CD4-positive, alpha-beta T cell (primary cell): ENCODE measurements around the gene HSFX4. TPM values are rescaled to one million over a fixed set of nuclear protein-coding genes. Genes with fewer than 3 reads are reported as not detected.

Experiments used
- ATAC-seq: fragments of 200-7000 bp; cut with Tn5 transposase; one replicate; pipeline ENCODE4 v1.10.0; 2022; ENCODE audit warnings: mild to moderate bottlenecking; ENCODE audit not compliant: poor library complexity
- CTCF ChIA-PET: fragments of 350-600 bp; sonication (Branson Sonifier 250); formaldehyde crosslinking; loops from one replicate; lab custom pipeline; 2021; ENCODE audit warnings: antibody characterized with exemption, inconsistent platforms; lab: Charles Lee
- POLR2A ChIA-PET: fragments of 350-600 bp; sonication (Branson Sonifier 250); formaldehyde crosslinking; loops from one replicate; lab custom pipeline; 2021; ENCODE audit warnings: antibody characterized with exemption, inconsistent platforms; lab: Charles Lee
- DNase-seq, 14 experiments: peaks; one replicate each; pipeline ENCODE4 v3.0.0-alpha.2; 2013 to 2020; ENCODE audit warnings: mixed read lengths in 2 of 14
- H3K27ac ChIP-seq, 2 donors: one replicate each; pipeline versions ENCODE4 v1.5.1 to v1.7.0; 2013; ENCODE audit warnings: low read length in 2 of 2, low read depth in 1 of 2, mild to moderate bottlenecking in 1 of 2
- H3K27me3 ChIP-seq, 2 experiments: 1 replicate in 1 of 2; 2 replicates in 1 of 2; pipeline versions ENCODE4 v1.6.1 to v1.7.0; 2013; ENCODE audit warnings: low read length in 2 of 2, control low read depth in 1 of 2, mild to moderate bottlenecking in 1 of 2, moderate library complexity in 1 of 2; ENCODE audit not compliant: insufficient read depth in 2 of 2, control insufficient read depth in 1 of 2
- H3K36me3 ChIP-seq: one replicate; pipeline ENCODE4 v1.6.1; 2013; ENCODE audit warnings: low read length, control low read depth; ENCODE audit not compliant: insufficient read depth
- H3K4me1 ChIP-seq: one replicate; pipeline ENCODE4 v1.6.1; 2013; ENCODE audit warnings: low read length, control low read depth; ENCODE audit not compliant: insufficient read depth
- H3K4me3 ChIP-seq: one replicate; pipeline ENCODE4 v1.5.1; 2013; ENCODE audit warnings: mild to moderate bottlenecking, low read length, moderate library complexity
- H3K9me3 ChIP-seq, 2 experiments: 1 replicate in 1 of 2; 2 replicates in 1 of 2; pipeline versions ENCODE4 v1.6.1 to v1.7.0; 2013; ENCODE audit warnings: low read length in 2 of 2, mild to moderate bottlenecking in 2 of 2, control low read depth in 1 of 2, moderate library complexity in 1 of 2; ENCODE audit not compliant: control insufficient read depth in 1 of 2, insufficient read depth in 1 of 2
- H3K27ac Mint-ChIP-seq: one replicate; pipeline ENCODE4 v1.8.0; 2020; ENCODE audit warnings: mixed read lengths
- H3K27me3 Mint-ChIP-seq: one replicate; pipeline ENCODE4 v1.8.0; 2021; ENCODE audit warnings: mixed read lengths
- H3K36me3 Mint-ChIP-seq: one replicate; pipeline ENCODE4 v1.8.0; 2021; ENCODE audit warnings: low read depth, mixed read lengths
- H3K4me1 Mint-ChIP-seq: one replicate; pipeline ENCODE4 v1.8.0; 2021; ENCODE audit warnings: low read depth, mixed read lengths
- H3K4me3 Mint-ChIP-seq: one replicate; pipeline ENCODE4 v1.8.0; 2020; ENCODE audit warnings: mild to moderate bottlenecking, mixed read lengths
- H3K9me3 Mint-ChIP-seq: one replicate; pipeline ENCODE4 v1.8.0; 2020; ENCODE audit warnings: mixed read lengths
- CTCF ChIP-seq: fragments of 200-600 bp; IDR thresholded peaks from one replicate; pipeline ENCODE4 v1.8.0; 2022; ENCODE audit warnings: antibody characterized with exemption, mild to moderate bottlenecking
- intact Hi-C, 2 experiments: fragments of 100-400 bp; cut with DNase I in 1 of 2; cut with micrococcal nuclease in 1 of 2; formaldehyde crosslinking; loops; one replicate each; pipeline versions ENCODE4 v1.15.1 to v1.9.0; 2023 to 2025; cut with DNase I, micrococcal nuclease
- total RNA-seq, 174 experiments: library from RNA in 2 of 174; stranded (reverse) in 2 of 174; gene quantifications; one replicate each; pipeline ENCODE4 v1.2.3 and lab custom pipeline; 2021 to 2026

The HSFX4 gene
- total RNA-seq, 2 experiments from 2014 or later = not detected

DNA sequence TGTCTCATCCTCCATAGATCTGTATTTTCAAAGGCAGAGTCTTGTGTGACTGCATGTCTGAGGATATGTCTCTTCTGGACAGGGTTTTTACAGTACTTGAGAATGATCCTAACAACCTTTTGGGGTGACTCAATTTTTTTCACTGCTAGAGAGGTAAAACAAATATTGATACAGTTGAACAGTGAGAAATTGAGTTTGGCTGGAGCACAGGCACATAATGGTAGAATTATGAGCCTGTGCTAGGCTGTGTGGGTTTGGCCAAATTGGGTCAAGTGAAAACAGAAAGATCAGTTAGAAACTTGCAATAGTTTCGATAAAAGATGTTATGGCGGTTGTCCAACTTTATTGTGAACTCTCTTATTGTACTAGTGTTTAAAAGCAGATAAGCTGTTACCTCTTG lies 32.2 kb downstream of the HSFX4 start:
- Histone ChIP-seq H3K36me3 (peaks cover 22% of the 10 kb centered on the region), H3K4me3 (no peak overlapping the region), H3K4me1 (no peaks in the 10 kb centered on the region), H3K27ac (no peak overlapping the region), H3K27me3 (no peaks in the 10 kb centered on the region), H3K9me3 (no peaks in the 10 kb centered on the region)
- TF ChIP-seq CTCF = no peak
- H3K27me3 Mint-ChIP-seq = no peaks in the 10 kb centered on the region
- no peak overlapping the region for H3K4me3 Mint-ChIP-seq
- ATAC-seq (no peak), DNase-seq (no peak)
- ChIA-PET POLR2A (no interaction called here), CTCF (no interaction called here)
- H3K27ac Mint-ChIP-seq = no peak overlapping the region
- H3K9me3 Mint-ChIP-seq = no peaks in the 10 kb centered on the region
- intact Hi-C loops = loop anchor here in 1 of 2 experiments (5.0 kb wide), 1 partner anchor 626 kb away; no protein-coding TSS in a partner anchor
- H3K4me1 Mint-ChIP-seq = no peaks in the 10 kb centered on the region
- H3K36me3 Mint-ChIP-seq = peaks cover 38% of the 10 kb centered on the region

GRCh38 chrX:149962010-149962409 lies 32.6 kb downstream of the HSFX4 start:
- H3K4me1 ChIP-seq = no peaks in the 10 kb centered on the region
- no peak overlapping the region for H3K4me3 ChIP-seq
- DNase-seq (no peak), ATAC-seq (no peak)
- no peaks in the 10 kb centered on the region for H3K27me3 ChIP-seq
- H3K36me3 ChIP-seq = peaks cover 20% of the 10 kb centered on the region
- ChIA-PET POLR2A (no interaction called here), CTCF (no interaction called here)
- Mint-ChIP-seq H3K4me1 (no peaks in the 10 kb centered on the region), H3K27ac (no peak overlapping the region), H3K27me3 (no peaks in the 10 kb centered on the region), H3K9me3 (no peaks in the 10 kb centered on the region), H3K36me3 (peaks cover 42% of the 10 kb centered on the region), H3K4me3 (no peak overlapping the region)
- intact Hi-C loops = loop anchor here in 1 of 2 experiments (5.0 kb wide), 1 partner anchor 625 kb away; no protein-coding TSS in a partner anchor
- H3K9me3 ChIP-seq = no peaks in the 10 kb centered on the region
- TF ChIP-seq CTCF = no peak
- H3K27ac ChIP-seq = no peak overlapping the region

GRCh38 chrX:149962859-149963757 lies 33.7 kb downstream of the HSFX4 start:
- peak in 4 of 14 experiments; percentile 2 to 41 (median 38) for DNase-seq
- ChIA-PET CTCF (no interaction called here), POLR2A (no interaction called here)
- Mint-ChIP-seq H3K4me1 (no peaks in the 10 kb centered on the region), H3K4me3 (no peak overlapping the region), H3K36me3 (peaks cover 41% of the 10 kb centered on the region), H3K27ac (no peak overlapping the region), H3K27me3 (no peaks in the 10 kb centered on the region), H3K9me3 (no peaks in the 10 kb centered on the region)
- intact Hi-C loops = loop anchor here in 1 of 2 experiments (5.0 kb wide), 1 partner anchor 624 kb away; no protein-coding TSS in a partner anchor
- ATAC-seq = peak; percentile 43
- Histone ChIP-seq H3K27me3 (no peaks in the 10 kb centered on the region), H3K4me3 (no peak overlapping the region), H3K36me3 (peaks cover 18% of the 10 kb centered on the region), H3K4me1 (no peaks in the 10 kb centered on the region), H3K27ac (no peak overlapping the region), H3K9me3 (no peaks in the 10 kb centered on the region)
- TF ChIP-seq CTCF = no peak
